H1 (cell line): ENCODE measurements around the gene PAAF1. TPM values are rescaled to one million over a fixed set of nuclear protein-coding genes. Genes with fewer than 3 reads are reported as not detected.

ENCODE experiments used
- polyA plus RNA-seq, 7 experiments: library from polyadenylated mRNA; depleted of rRNA in 3 of 7; stranded (reverse) in 5 of 7; unstranded in 2 of 7; fragments of >200 nt in 5 of 7; fragments of 200-250 nt in 2 of 7; gene quantifications; 1 replicate in 5 of 7; 2 replicates in 1 of 7; 4 replicates in 1 of 7; pipeline versions ENCODE4 v1.2.1 to v1.2.3, GENCODE V29; 2011 to 2013; ENCODE audit warnings: missing spikeins in 2 of 7, mixed read lengths in 2 of 7
- total RNA-seq: library from RNA; stranded (reverse); fragmentation: NEBNext Ultra II Directional; extraction: Animal tissue kit (Norgen Biotek cat#: 25700); gene quantifications from 2 replicates; pipeline ENCODE4 v1.2.1, GENCODE V29; 2021
- TF ChIP-seq, protein P1 (sequence below): fragments of 300-600 bp; sonication (generic); IDR thresholded peaks from 2 replicates; pipeline ENCODE4 v1.7.1; 2012; ENCODE audit warnings: low read length, moderate library complexity, mild to moderate bottlenecking, inconsistent platforms; ENCODE audit not compliant: insufficient replicate concordance

The PAAF1 gene
- total and polyA plus RNA-seq, 2 of the 8 experiments (the other 6 are each of a cell fraction or from before 2014, with no cell fraction given) = 24.4 to 28.8 TPM

DNA sequence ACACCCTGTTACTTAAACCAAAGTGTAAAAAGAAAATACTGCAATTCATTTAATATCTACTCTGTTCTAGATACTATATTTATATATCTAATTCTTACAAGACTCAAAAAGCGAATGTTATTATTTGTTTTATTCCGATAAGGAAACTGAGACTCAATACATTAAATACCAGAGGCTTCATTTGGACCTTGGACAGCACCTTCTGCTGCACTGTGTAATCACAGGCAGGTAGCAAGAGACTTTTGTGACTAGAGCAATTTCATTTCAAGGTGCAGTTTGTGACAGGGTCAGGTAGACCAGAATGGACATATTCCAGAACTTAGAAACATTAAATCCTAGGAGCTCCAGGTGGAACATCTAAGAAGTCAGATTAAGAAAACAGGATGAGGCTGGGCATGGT lies 52.6 kb downstream of the PAAF1 start (continued):
- TF ChIP-seq, protein P1, sequence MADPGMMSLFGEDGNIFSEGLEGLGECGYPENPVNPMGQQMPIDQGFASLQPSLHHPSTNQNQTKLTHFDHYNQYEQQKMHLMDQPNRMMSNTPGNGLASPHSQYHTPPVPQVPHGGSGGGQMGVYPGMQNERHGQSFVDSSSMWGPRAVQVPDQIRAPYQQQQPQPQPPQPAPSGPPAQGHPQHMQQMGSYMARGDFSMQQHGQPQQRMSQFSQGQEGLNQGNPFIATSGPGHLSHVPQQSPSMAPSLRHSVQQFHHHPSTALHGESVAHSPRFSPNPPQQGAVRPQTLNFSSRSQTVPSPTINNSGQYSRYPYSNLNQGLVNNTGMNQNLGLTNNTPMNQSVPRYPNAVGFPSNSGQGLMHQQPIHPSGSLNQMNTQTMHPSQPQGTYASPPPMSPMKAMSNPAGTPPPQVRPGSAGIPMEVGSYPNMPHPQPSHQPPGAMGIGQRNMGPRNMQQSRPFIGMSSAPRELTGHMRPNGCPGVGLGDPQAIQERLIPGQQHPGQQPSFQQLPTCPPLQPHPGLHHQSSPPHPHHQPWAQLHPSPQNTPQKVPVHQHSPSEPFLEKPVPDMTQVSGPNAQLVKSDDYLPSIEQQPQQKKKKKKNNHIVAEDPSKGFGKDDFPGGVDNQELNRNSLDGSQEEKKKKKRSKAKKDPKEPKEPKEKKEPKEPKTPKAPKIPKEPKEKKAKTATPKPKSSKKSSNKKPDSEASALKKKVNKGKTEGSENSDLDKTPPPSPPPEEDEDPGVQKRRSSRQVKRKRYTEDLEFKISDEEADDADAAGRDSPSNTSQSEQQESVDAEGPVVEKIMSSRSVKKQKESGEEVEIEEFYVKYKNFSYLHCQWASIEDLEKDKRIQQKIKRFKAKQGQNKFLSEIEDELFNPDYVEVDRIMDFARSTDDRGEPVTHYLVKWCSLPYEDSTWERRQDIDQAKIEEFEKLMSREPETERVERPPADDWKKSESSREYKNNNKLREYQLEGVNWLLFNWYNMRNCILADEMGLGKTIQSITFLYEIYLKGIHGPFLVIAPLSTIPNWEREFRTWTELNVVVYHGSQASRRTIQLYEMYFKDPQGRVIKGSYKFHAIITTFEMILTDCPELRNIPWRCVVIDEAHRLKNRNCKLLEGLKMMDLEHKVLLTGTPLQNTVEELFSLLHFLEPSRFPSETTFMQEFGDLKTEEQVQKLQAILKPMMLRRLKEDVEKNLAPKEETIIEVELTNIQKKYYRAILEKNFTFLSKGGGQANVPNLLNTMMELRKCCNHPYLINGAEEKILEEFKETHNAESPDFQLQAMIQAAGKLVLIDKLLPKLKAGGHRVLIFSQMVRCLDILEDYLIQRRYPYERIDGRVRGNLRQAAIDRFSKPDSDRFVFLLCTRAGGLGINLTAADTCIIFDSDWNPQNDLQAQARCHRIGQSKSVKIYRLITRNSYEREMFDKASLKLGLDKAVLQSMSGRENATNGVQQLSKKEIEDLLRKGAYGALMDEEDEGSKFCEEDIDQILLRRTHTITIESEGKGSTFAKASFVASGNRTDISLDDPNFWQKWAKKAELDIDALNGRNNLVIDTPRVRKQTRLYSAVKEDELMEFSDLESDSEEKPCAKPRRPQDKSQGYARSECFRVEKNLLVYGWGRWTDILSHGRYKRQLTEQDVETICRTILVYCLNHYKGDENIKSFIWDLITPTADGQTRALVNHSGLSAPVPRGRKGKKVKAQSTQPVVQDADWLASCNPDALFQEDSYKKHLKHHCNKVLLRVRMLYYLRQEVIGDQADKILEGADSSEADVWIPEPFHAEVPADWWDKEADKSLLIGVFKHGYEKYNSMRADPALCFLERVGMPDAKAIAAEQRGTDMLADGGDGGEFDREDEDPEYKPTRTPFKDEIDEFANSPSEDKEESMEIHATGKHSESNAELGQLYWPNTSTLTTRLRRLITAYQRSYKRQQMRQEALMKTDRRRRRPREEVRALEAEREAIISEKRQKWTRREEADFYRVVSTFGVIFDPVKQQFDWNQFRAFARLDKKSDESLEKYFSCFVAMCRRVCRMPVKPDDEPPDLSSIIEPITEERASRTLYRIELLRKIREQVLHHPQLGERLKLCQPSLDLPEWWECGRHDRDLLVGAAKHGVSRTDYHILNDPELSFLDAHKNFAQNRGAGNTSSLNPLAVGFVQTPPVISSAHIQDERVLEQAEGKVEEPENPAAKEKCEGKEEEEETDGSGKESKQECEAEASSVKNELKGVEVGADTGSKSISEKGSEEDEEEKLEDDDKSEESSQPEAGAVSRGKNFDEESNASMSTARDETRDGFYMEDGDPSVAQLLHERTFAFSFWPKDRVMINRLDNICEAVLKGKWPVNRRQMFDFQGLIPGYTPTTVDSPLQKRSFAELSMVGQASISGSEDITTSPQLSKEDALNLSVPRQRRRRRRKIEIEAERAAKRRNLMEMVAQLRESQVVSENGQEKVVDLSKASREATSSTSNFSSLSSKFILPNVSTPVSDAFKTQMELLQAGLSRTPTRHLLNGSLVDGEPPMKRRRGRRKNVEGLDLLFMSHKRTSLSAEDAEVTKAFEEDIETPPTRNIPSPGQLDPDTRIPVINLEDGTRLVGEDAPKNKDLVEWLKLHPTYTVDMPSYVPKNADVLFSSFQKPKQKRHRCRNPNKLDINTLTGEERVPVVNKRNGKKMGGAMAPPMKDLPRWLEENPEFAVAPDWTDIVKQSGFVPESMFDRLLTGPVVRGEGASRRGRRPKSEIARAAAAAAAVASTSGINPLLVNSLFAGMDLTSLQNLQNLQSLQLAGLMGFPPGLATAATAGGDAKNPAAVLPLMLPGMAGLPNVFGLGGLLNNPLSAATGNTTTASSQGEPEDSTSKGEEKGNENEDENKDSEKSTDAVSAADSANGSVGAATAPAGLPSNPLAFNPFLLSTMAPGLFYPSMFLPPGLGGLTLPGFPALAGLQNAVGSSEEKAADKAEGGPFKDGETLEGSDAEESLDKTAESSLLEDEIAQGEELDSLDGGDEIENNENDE = no peak
